ENCODE measurements around the gene CNOT6. TPM values are rescaled to one million over a fixed set of nuclear protein-coding genes. Genes with fewer than 3 reads are reported as not detected.
"Not testable (repeated sequence)": the region's sequence is repeated elsewhere in the genome, so short reads cannot be mapped to it uniquely, and the experiment has no call there.

The CNOT6 gene
- total RNA-seq, 1 donor from 2014 or later, result 15.1 TPM

GRCh38 chr5:180491496-180491895 is 2.7 kb upstream of the CNOT6 start:
- H3K9me3 ChIP-seq (ENCODE audit: control insufficient read depth in 3 of 3, low read length in 3 of 3), result no peaks in the 10 kb centered on the region
- no peaks in the 10 kb centered on the region for H3K27me3 ChIP-seq (ENCODE audit: control insufficient read depth in 3 of 3, insufficient read depth in 3 of 3, low read length in 3 of 3)
- peaks cover 9 to 11% (median 11%) of the 10 kb centered on the region in 3 donors for H3K4me1 ChIP-seq (ENCODE audit: control insufficient read depth in 3 of 3, insufficient read depth in 3 of 3, low read length in 3 of 3)
- H3K27ac ChIP-seq (ENCODE audit: low read depth, low read length), result no peak overlapping the region
- H3K9ac ChIP-seq (ENCODE audit: low read depth in 1 of 3, low read length in 3 of 3), result no peak overlapping the region
- H3K36me3 ChIP-seq (ENCODE audit: control insufficient read depth in 3 of 3, insufficient read depth in 3 of 3, low read length in 3 of 3), result peaks cover 0 to 2% (median 0%) of the 10 kb centered on the region in 3 donors
- no peak overlapping the region for H3K4me3 ChIP-seq (ENCODE audit: low read length in 3 of 3)

DNA sequence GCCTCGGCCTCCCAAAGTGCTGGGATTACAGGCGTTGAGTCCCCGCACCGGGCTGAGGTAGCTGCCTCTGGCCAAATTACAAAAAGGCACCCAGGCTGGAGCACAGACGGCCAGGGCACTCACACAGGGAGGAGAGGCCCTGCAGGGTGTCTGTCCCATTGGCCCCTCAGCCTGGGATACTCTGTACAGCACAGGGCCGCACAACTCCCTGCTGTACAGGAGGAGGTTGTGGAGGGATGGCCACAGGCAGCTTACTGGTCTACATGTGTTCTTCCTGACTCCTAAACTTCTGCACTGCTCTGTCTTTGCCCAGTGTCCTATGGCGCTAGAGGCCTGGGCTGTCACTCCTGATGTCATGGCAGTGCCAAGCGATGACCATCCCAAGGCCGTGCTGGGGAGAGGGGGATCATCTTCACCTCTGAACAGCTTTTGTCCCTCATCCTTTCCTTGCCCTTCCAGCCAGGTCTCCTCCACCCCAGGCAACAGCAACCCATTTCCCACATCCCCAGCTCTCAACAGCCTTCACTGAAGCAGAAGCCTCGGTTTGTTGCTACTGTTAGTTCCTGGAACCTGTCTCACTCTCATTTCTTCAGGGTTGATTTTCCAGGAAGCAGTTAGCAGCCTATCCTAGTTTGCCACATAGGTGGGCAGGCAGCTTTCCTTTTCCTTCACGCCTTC is 1.8 kb upstream of the CNOT6 start:
- H3K9me3 ChIP-seq (ENCODE audit: control insufficient read depth in 3 of 3, low read length in 3 of 3), result no peaks in the 10 kb centered on the region
- no peak overlapping the region for H3K27ac ChIP-seq (ENCODE audit: low read depth, low read length)
- H3K9ac ChIP-seq (ENCODE audit: low read depth in 1 of 3, low read length in 3 of 3), result no peak overlapping the region
- peaks cover 0 to 2% (median 0%) of the 10 kb centered on the region in 3 donors for H3K36me3 ChIP-seq (ENCODE audit: control insufficient read depth in 3 of 3, insufficient read depth in 3 of 3, low read length in 3 of 3)
- H3K4me1 ChIP-seq (ENCODE audit: control insufficient read depth in 3 of 3, insufficient read depth in 3 of 3, low read length in 3 of 3), result peaks cover 9 to 11% (median 11%) of the 10 kb centered on the region in 3 donors
- no peak overlapping the region for H3K4me3 ChIP-seq (ENCODE audit: low read length in 3 of 3)
- H3K27me3 ChIP-seq (ENCODE audit: control insufficient read depth in 3 of 3, insufficient read depth in 3 of 3, low read length in 3 of 3), result no peaks in the 10 kb centered on the region

DNA sequence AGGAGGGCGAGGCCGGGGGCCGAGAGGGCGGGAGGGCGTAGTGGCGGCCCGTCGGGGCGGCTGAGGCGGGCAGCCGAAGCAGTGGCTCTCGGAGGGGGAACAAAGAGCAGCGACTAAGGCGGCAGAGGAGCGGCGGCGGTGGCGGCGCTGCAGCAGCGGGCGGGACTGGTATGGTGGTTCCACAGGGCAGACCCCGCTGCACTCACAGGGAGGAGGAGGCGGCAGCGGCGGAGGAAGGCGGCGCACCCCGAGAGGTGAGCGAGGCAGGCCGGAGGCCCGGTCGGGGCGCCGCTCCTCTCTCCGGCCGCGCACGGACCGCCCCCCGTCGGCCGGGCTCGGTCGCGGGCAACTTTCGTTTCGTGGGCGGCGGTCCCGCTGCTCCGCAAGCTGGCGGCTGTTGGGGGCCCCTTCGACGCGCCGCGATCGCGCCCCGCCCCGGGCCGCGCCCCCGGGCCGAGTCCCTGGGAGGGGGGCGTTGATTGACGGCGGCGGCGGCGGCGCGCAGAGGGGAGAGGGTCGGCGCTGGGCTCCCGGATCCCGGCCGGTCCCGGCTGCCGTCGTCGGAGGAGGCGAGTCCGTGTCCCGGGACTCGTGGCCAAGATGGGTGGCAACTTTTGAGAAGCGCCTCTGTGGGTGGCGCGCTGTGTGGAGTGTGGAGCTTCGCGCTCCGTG is 467 bp downstream of the CNOT6 start:
- Histone ChIP-seq H3K4me3 (ENCODE audit: low read length in 3 of 3) (peak overlapping the region; percentile 82 to 83 (median 82)), H3K27ac (ENCODE audit: low read depth, low read length) (peak overlapping the region; percentile 72), H3K36me3 (ENCODE audit: control insufficient read depth in 3 of 3, insufficient read depth in 3 of 3, low read length in 3 of 3) (peaks cover 0 to 2% (median 0%) of the 10 kb centered on the region in 3 donors), H3K9me3 (ENCODE audit: control insufficient read depth in 3 of 3, low read length in 3 of 3) (no peaks in the 10 kb centered on the region), H3K27me3 (ENCODE audit: control insufficient read depth in 3 of 3, insufficient read depth in 3 of 3, low read length in 3 of 3) (no peaks in the 10 kb centered on the region), H3K9ac (ENCODE audit: low read depth in 1 of 3, low read length in 3 of 3) (peak overlapping the region; percentile 72 to 90 (median 74)), H3K4me1 (ENCODE audit: control insufficient read depth in 3 of 3, insufficient read depth in 3 of 3, low read length in 3 of 3) (peaks cover 9 to 11% (median 11%) of the 10 kb centered on the region in 3 donors)

DNA sequence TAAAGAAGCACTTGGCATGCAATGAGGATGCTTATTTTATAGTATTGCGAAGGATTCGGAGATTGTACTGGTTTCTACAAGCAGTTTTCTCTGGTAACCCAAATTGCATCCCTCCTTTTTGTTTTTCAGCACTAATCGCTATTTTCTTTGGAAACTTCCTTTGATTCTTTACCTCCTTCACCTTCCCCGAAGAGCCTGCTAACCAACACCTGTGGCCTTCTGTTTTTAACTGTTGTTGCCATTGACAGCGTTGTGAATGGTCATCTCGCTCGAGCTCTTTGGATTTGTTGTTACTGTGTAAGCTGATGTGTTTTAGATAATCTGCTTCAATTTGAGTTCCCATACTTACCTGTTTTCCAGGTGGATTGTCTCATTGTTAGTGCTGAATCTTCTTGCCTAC is 1.1 kb downstream of the CNOT6 start:
- peak overlapping the region; percentile 72 to 90 (median 74) for H3K9ac ChIP-seq (ENCODE audit: low read depth in 1 of 3, low read length in 3 of 3)
- H3K9me3 ChIP-seq (ENCODE audit: control insufficient read depth in 3 of 3, low read length in 3 of 3), result no peaks in the 10 kb centered on the region
- H3K4me1 ChIP-seq (ENCODE audit: control insufficient read depth in 3 of 3, insufficient read depth in 3 of 3, low read length in 3 of 3), result peaks cover 9 to 11% (median 11%) of the 10 kb centered on the region in 3 donors
- H3K36me3 ChIP-seq (ENCODE audit: control insufficient read depth in 3 of 3, insufficient read depth in 3 of 3, low read length in 3 of 3), result peaks cover 0 to 2% (median 0%) of the 10 kb centered on the region in 3 donors
- H3K27me3 ChIP-seq (ENCODE audit: control insufficient read depth in 3 of 3, insufficient read depth in 3 of 3, low read length in 3 of 3), result no peaks in the 10 kb centered on the region
- peak overlapping the region; percentile 82 to 83 (median 82) for H3K4me3 ChIP-seq (ENCODE audit: low read length in 3 of 3)
- H3K27ac ChIP-seq (ENCODE audit: low read depth, low read length), result no peak overlapping the region

DNA sequence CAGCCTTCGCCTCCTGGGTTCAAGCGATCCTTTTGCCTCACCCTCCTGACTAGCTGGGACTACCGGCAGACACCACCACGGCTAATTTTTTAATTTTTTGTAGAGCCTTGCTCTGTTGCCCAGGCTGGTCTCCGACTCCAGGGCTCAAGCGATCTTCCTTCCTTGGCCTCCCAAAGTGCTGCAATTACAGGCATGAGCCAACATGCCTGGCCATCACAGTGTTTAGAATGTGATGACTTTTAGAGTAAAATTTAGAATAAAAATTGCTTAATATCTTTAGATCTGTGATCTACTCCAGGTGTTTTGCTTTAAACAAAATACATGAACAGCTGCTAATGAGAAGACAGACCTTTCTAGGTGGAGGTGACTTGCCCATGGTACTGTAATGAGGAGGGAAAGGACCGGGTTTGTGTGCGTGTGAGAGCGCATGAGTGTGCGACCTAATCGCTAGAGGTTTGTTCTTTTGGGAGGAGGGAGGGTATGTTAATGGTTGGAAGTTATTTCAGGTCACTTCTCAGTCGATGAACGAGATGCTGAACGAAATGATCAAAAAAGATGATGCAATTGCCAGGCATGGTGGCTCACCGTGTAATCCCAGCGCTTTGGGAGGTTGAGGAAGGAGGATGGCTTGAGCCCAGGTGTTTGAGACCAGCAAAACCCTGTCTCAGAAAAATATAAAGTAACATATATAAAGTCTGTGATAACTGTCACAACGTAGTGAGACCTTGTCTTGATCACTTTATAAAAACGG is 2.0 kb downstream of the CNOT6 start:
- H3K27me3 ChIP-seq (ENCODE audit: control insufficient read depth in 3 of 3, insufficient read depth in 3 of 3, low read length in 3 of 3), result no peaks in the 10 kb centered on the region
- H3K4me1 ChIP-seq (ENCODE audit: control insufficient read depth in 3 of 3, insufficient read depth in 3 of 3, low read length in 3 of 3), result peaks cover 9 to 11% (median 11%) of the 10 kb centered on the region in 3 donors
- peaks cover 0 to 2% (median 0%) of the 10 kb centered on the region in 3 donors for H3K36me3 ChIP-seq (ENCODE audit: control insufficient read depth in 3 of 3, insufficient read depth in 3 of 3, low read length in 3 of 3)
- no peak overlapping the region for H3K27ac ChIP-seq (ENCODE audit: low read depth, low read length)
- H3K4me3 ChIP-seq (ENCODE audit: low read length in 3 of 3), result no peak overlapping the region
- H3K9me3 ChIP-seq (ENCODE audit: control insufficient read depth in 3 of 3, low read length in 3 of 3), result no peaks in the 10 kb centered on the region
- peak overlapping the region in 1 of 3 donors; percentile 74 for H3K9ac ChIP-seq (ENCODE audit: low read depth in 1 of 3, low read length in 3 of 3)

- not testable (repeated sequence) for H3K9ac ChIP-seq (ENCODE audit: low read depth in 1 of 3, low read length in 3 of 3); H3K9me3 ChIP-seq (ENCODE audit: control insufficient read depth in 3 of 3, low read length in 3 of 3)
Observed at GRCh38 chr5:180496806-180497205, 2.6 kb downstream of the CNOT6 start.

GRCh38 chr5:180497865-180498264 is 3.7 kb downstream of the CNOT6 start:
- not testable (repeated sequence) for H3K4me3 ChIP-seq (ENCODE audit: low read length in 3 of 3); H3K9ac ChIP-seq (ENCODE audit: low read depth in 1 of 3, low read length in 3 of 3); H3K27ac ChIP-seq (ENCODE audit: low read depth, low read length); H3K9me3 ChIP-seq (ENCODE audit: control insufficient read depth in 3 of 3, low read length in 3 of 3); H3K36me3 ChIP-seq (ENCODE audit: control insufficient read depth in 3 of 3, insufficient read depth in 3 of 3, low read length in 3 of 3); H3K27me3 ChIP-seq (ENCODE audit: control insufficient read depth in 3 of 3, insufficient read depth in 3 of 3, low read length in 3 of 3)
- H3K4me1 ChIP-seq (ENCODE audit: control insufficient read depth in 3 of 3, insufficient read depth in 3 of 3, low read length in 3 of 3), result peaks cover 9 to 11% (median 11%) of the 10 kb centered on the region in 3 donors

More at GRCh38 chr5:180496806-180497205, 2.6 kb downstream of the CNOT6 start:
- H3K36me3 ChIP-seq (ENCODE audit: control insufficient read depth in 3 of 3, insufficient read depth in 3 of 3, low read length in 3 of 3); H3K27ac ChIP-seq (ENCODE audit: low read depth, low read length); H3K27me3 ChIP-seq (ENCODE audit: control insufficient read depth in 3 of 3, insufficient read depth in 3 of 3, low read length in 3 of 3); H3K4me3 ChIP-seq (ENCODE audit: low read length in 3 of 3): not testable (repeated sequence)
- H3K4me1 ChIP-seq (ENCODE audit: control insufficient read depth in 3 of 3, insufficient read depth in 3 of 3, low read length in 3 of 3), result peaks cover 9 to 11% (median 11%) of the 10 kb centered on the region in 3 donors

DNA sequence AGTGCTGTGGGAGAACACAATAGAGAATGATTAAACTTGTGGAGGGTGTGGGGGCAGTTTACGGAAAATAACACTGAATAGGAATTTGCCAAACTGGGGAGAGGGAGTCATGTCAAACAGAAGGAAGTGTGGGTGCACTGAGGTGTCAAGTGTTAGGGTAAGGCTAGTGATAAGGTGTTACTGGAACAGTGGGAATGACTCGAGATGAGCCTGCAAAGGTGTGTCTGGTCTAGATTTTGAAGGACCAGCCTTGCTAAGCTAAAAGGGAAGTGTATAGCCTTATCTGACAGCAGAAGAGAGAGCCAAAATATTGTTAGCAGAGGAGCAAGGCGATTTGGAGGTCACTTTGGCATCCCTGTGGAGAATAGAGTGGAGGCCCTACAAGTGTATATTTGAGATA is 4.2 kb downstream of the CNOT6 start:
- Histone ChIP-seq H3K9me3 (ENCODE audit: control insufficient read depth in 3 of 3, low read length in 3 of 3) (no peaks in the 10 kb centered on the region), H3K4me1 (ENCODE audit: control insufficient read depth in 3 of 3, insufficient read depth in 3 of 3, low read length in 3 of 3) (peaks cover 9 to 11% (median 11%) of the 10 kb centered on the region in 3 donors), H3K36me3 (ENCODE audit: control insufficient read depth in 3 of 3, insufficient read depth in 3 of 3, low read length in 3 of 3) (peaks cover 0 to 2% (median 0%) of the 10 kb centered on the region in 3 donors), H3K9ac (ENCODE audit: low read depth in 1 of 3, low read length in 3 of 3) (no peak overlapping the region), H3K27me3 (ENCODE audit: control insufficient read depth in 3 of 3, insufficient read depth in 3 of 3, low read length in 3 of 3) (no peaks in the 10 kb centered on the region), H3K27ac (ENCODE audit: low read depth, low read length) (no peak overlapping the region), H3K4me3 (ENCODE audit: low read length in 3 of 3) (no peak overlapping the region)

DNA sequence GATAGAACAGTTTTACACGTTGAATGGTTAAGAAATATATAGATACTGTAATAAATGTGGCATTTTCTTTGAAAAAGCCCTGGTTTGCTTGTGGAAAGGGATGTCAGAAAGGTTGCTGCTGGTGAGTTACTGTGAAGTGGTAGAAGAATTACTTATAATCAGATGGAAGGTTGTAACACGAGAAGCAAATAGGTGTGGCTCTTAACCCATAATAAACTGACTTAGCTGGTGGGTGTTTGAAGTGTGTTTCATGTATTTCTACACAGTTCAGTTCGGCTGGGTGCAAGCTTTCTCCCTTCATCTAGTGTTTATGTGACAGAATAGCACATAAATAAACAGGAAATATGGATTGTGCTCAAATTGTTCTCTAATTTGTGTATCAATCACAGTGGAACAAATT is 5.5 kb downstream of the CNOT6 start:
- Histone ChIP-seq H3K9me3 (ENCODE audit: control insufficient read depth in 3 of 3, low read length in 3 of 3) (no peaks in the 10 kb centered on the region), H3K27ac (ENCODE audit: low read depth, low read length) (no peak overlapping the region), H3K27me3 (ENCODE audit: control insufficient read depth in 3 of 3, insufficient read depth in 3 of 3, low read length in 3 of 3) (no peaks in the 10 kb centered on the region), H3K9ac (ENCODE audit: low read depth in 1 of 3, low read length in 3 of 3) (no peak overlapping the region), H3K36me3 (ENCODE audit: control insufficient read depth in 3 of 3, insufficient read depth in 3 of 3, low read length in 3 of 3) (no peaks in the 10 kb centered on the region), H3K4me1 (ENCODE audit: control insufficient read depth in 3 of 3, insufficient read depth in 3 of 3, low read length in 3 of 3) (peaks cover 9 to 11% (median 11%) of the 10 kb centered on the region in 3 donors), H3K4me3 (ENCODE audit: low read length in 3 of 3) (no peak overlapping the region)

Data from skeletal muscle tissue (tissue), 4 donors.